AG09319 (cell line): ENCODE results near the gene PDE2A.

Experiments used
- DNase-seq: peaks from one replicate; pipeline ENCODE4 v3.0.0-alpha.2; 2010; ENCODE audit warnings: low read depth; ENCODE audit errors: extremely low read depth
- TF ChIP-seq, protein P1 (sequence below): IDR thresholded peaks from 2 replicates; pipeline ENCODE4 v1.5.1; 2011; ENCODE audit warnings: low read depth, mild to moderate bottlenecking, inconsistent platforms, low read length, moderate library complexity

Gene PDE2A

DNA sequence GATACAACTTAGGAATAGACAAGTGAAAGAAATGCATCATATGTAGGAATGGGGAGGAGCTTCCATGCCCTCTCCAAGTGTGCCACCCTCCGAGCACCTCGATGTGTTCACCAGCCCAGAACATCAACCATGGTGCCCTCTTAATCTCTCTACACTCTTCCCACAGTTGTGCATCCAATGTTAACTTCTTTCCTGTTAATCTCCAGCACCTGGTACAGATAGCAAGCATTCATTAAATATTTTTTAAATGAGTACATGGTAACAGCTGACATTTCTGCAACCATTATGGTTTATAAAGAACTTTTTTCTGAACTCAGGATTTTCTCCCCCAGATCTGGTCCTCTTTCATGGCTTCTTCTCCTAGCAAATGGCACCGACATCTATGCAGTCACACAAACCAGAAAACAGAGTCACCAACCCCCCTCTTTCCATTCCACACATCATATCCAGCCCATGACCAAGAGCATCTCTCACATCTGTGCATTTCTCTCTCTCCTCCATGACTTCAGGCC lies 121.8 kb downstream of the PDE2A start:
- no peak for DNase-seq
- TF ChIP-seq, protein P1, sequence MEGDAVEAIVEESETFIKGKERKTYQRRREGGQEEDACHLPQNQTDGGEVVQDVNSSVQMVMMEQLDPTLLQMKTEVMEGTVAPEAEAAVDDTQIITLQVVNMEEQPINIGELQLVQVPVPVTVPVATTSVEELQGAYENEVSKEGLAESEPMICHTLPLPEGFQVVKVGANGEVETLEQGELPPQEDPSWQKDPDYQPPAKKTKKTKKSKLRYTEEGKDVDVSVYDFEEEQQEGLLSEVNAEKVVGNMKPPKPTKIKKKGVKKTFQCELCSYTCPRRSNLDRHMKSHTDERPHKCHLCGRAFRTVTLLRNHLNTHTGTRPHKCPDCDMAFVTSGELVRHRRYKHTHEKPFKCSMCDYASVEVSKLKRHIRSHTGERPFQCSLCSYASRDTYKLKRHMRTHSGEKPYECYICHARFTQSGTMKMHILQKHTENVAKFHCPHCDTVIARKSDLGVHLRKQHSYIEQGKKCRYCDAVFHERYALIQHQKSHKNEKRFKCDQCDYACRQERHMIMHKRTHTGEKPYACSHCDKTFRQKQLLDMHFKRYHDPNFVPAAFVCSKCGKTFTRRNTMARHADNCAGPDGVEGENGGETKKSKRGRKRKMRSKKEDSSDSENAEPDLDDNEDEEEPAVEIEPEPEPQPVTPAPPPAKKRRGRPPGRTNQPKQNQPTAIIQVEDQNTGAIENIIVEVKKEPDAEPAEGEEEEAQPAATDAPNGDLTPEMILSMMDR = no peak

DNA sequence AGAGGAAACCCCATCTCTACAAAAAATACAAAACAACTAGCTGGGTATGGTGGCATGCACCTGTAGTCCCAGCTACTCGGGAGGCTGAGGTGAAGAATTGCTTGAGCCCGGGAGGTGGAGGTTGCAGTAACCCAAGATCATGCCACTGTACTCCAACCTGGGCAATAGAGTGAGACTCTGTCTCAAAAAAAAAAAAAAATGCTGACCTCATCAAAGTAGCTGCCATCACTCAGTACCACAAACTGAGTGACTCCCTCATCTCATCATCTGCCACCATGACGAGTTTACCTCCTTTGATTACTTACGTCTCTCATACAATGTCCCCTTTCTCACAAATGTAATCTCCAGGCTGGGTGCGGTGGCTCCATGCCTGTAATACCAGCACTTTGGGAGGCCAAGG lies 122.7 kb downstream of the PDE2A start:
- DNase-seq = no peak
- TF ChIP-seq, protein P1 = no peak

DNA sequence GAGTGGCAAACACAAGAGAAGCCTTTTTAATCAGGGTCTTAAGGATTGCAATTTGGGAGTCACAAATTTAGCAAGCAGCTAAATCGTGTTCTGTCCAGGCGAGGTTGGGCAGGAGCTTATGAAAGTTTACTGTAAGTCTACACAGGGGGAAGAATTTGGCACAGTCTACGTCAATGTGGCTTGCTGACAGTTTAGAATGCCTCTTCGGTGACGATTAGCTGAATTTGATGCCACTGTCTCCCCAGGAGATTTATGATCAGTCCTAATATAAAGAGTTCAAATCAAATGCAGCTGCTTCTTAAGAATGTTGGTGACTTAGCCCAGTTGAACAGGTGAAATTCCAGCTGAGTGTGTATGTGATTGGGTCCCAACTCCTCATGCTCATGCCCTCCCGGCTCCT lies 125.8 kb downstream of the PDE2A start:
- no peak for DNase-seq
- TF ChIP-seq, protein P1 = no peak

DNA sequence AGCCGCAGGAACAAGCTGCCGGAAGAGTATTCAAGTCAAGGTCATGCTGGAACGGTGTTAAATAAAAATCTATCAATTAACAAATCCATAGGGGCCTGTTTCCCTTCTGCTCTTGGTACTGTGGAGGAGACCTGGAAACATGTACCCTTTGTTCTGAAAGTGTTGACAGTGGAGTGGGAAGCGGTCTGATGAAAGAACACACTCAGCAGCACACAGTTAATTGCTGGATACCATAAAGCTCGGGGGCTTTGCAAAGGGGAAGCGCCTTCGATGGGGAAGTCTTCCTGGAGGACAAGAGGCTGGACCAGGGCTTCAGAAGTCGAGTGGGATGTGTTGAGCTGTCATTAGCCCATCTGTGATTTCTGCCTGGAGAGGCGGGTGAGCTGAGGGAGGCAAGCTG lies 127.4 kb downstream of the PDE2A start:
- TF ChIP-seq, protein P1 = no peak

DNA sequence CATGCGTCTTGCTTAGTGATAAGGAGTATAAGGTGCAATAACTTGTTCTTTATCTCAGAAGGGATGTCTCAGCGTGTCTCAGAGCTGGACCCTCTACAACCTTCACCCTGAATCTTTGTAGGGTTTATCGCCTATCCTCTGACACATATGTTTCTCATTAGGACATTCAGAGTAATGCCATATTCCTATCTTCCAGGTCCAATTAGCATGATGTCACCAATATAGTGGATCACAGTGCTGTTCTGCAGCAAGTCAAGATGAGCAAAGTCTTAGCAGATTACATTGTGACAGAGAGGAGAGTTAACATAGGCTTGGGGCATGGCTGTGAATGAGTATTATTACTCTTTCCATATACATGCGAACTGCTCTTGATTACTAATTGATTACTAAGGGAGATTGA lies 129.6 kb downstream of the PDE2A start:
- TF ChIP-seq, protein P1 = no peak
- no peak for DNase-seq

More for the DNA sequence above, 127.4 kb downstream of the PDE2A start:
- no peak for DNase-seq

DNA sequence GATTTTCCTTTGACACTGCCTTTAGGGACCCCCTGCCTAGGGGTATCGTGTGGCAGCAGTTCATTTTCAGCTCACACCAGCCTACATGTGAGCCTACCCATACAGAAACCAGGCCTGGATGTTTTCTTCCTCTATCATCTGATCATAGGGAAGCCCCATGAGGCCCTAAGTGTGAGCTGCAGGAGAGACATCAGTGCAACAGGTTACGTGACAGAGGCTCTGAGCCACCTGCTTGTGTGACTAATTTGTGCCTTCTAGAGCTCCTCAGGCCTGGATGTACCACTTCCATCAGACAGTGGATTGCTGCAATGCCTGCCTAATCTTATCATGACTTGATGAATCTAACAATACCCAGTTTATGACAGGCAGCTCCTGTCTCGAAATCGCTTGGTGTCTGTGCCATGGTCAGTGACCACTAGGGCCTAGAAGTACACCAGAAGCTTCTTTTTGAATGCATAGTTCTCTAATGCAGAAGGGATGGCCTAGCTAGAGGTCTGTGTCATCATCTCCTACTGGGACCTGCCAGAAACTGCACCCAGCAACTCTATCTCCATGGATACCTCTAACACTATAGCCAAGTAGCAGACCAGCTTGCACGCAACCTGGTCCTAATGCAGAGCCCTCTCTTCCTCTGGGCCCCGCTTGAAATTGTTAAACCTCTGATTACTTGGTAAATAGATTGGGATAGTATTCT lies 130.2 kb downstream of the PDE2A start:
- TF ChIP-seq, protein P1 = no peak
- DNase-seq = no peak

DNA sequence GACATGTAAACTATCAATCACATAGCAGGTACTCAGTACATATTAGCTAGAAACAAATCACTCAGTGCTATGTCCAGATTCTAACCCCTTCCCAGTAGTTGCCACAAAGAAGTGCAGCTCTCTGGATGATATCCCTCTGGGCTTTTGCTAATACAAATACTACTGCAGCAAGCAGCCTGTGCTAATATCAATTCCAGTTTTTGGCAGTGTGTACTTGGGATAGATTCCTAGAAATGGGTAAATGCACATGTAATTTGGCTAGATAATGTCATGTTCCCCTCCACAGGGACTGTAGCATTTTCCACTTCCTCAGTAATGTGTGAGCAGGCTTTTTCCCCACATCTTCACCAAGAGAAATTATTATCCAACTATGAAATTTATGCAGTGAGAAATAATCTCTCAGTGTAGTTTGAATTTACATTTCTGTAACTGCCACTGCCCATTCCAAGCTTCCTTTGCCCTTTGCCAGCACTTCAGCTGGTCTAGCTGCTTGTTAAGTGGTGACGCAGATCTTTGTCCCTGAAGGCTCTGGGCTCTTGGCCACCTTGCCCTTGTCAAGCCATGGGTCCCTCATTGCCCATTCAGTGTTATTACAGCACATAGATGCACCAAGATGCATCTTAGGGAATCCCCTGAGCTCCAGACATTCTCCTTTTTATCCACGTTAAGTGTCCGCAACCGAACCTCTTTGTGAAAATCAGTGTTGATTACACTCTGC lies 132.8 kb downstream of the PDE2A start:
- TF ChIP-seq, protein P1 = no peak
- no peak for DNase-seq
